ENCODE data around the gene NOS1AP.
"Not testable (repeated sequence)": the region's sequence is repeated elsewhere in the genome, so short reads cannot be mapped to it uniquely, and the experiment has no call there.

NOS1AP gene

DNA sequence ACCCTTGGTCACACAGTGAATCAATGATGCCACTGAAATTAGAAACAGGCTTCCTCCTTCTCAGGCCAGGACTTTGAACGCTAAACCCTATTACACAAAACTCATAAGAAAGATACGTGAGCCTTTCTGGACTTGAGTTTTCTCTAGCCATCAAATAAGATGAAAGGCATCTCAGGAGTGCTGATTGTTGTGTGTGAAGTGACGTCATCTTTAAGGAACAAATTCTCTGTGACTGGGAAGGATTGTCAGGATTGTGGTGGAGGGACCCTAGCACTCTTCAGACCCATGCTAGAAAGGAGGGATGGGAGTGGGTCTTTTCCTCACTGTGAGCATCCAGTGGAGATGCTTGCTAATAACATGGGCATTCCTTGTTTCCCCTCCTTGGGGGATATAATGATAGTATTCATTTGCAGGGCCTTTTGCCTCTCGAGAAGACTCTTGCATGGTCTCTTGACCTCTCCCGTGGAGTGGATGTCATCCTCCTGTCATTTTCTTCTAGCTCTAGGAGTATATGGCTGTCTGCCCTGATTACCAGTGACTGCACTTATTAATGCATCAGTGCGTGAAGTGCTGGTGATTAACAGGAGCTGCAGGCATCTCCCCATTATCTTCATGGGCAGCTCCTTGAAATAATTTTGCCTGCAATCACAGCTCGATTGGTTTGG is 267.3 kb downstream of the NOS1AP start:
- DNase-seq (ENCODE audit: low read depth), result no peak

- DNase-seq (ENCODE audit: low read depth), result no peak
These were observed 273.0 kb downstream of the NOS1AP start for GRCh38 chr1:162342452-162342983.

DNA sequence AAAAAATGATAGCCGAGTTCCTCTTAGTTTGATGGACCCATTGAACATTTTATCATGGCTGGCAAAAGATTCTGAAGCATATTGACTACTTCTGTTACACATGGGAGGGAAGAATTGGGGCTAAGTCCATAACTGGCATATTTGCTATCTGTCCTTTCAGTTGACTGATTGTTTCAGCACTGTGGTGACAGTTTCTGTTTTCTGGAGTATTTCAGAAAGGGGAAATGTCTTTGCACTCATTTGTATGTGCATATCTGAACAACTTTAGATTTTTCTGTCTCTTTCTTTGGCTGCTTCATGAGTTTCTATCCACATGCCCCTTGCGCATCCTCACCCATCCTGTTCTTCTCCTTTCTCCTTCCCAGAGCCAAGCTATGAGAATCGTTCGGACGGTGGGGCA is 274.0 kb downstream of the NOS1AP start:
- DNase-seq (ENCODE audit: low read depth), result no peak

GRCh38 chr1:162347281-162347680 is 277.8 kb downstream of the NOS1AP start:
- no peak for DNase-seq (ENCODE audit: low read depth)

GRCh38 chr1:162349635-162350330 is 280.3 kb downstream of the NOS1AP start:
- peak; percentile 56 for DNase-seq (ENCODE audit: low read depth)

DNA sequence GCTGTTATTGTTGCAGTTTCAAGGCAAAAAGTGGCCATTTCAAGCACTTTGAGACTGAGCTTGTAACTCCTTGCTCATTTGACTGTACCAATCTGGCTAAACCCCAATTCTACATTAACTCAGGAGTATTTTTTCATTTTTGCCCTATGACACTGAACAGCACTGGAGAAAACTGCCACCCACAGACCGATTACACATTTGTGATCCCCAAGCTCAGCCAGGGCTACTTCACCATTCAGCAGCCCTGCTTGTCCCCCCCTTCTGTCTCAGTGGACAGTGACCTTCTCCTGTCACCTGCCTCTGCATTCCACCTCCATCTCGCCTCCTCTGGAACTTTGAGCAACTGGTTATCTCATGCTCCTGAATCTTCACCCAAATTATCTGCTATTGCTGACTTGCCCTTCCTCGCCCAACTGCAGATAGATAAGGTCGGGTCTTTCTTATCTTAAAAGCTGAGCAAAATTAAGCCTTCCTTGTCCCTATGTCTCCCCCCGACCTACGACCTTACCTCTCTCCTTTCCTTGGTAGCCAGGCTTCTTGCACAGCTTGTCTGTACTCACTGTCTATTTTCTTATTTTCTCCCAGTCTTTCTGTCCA is 281.9 kb downstream of the NOS1AP start:
- DNase-seq (ENCODE audit: low read depth), result no peak

DNA sequence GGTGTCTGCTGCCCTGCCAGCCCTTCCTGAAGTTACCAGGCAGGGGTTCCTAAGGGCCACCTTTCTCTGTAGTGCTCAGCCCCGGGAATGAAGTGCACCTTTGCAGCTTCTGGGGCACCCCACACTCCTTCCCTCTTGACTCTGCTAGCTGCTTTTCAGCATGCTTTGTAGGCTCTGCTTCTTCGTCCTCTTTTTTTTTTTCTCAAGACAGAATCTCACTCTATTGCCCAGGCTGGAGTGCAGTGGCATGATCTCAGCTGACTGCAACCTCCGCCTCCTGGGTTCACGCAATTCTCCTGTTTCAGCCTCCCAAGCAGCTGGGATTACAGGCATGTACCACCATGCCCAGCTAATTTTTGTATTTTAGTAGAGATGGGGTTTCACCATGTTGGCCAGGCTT is 282.4 kb downstream of the NOS1AP start:
- DNase-seq (ENCODE audit: low read depth), result not testable (repeated sequence)

DNA sequence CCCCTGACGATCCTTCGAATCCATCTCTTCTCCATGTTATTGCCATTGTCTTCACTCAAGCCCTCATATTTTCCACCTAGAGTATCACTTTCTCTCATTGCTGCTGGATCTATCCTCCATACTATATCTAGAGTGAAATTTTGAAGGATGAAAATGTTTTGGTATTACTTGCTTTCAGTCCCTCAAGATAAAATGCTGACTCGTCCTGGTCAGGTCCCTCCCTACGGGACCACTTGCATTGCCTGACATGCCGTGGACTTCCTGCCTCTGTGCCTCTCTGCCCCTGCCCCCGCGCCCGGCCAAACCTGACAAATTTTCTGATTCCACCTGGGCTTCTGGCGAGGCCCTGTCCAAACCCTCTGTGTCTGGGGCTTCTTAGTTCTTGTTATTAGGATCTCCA is 283.6 kb downstream of the NOS1AP start:
- no peak for DNase-seq (ENCODE audit: low read depth)

DNA sequence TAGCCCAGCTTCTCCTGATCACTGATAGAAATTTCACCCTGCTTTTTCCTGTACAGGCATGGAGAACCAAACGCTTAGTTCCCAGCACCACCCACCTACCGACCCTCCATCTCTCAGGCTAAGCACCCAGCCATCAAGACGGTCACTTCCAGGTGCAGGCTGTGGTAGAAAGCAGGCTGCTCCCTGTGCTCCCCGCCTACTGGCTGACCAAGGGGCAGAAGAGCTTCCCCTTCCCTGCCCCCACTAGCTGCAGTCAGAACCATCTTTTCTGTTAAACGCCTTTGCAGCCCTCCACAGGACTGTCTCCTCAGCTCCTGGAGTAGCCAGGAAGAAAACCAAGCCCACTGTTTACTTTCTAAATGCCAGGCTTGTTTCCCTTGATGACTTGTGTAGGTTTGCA is 284.2 kb downstream of the NOS1AP start:
- no peak for DNase-seq (ENCODE audit: low read depth)

- DNase-seq (ENCODE audit: low read depth), result peak; percentile 8
These were observed 288.3 kb downstream of the NOS1AP start for GRCh38 chr1:162357681-162358266.

- DNase-seq (ENCODE audit: low read depth), result no peak
These were observed 289.4 kb downstream of the NOS1AP start for GRCh38 chr1:162358928-162359327.

DNA sequence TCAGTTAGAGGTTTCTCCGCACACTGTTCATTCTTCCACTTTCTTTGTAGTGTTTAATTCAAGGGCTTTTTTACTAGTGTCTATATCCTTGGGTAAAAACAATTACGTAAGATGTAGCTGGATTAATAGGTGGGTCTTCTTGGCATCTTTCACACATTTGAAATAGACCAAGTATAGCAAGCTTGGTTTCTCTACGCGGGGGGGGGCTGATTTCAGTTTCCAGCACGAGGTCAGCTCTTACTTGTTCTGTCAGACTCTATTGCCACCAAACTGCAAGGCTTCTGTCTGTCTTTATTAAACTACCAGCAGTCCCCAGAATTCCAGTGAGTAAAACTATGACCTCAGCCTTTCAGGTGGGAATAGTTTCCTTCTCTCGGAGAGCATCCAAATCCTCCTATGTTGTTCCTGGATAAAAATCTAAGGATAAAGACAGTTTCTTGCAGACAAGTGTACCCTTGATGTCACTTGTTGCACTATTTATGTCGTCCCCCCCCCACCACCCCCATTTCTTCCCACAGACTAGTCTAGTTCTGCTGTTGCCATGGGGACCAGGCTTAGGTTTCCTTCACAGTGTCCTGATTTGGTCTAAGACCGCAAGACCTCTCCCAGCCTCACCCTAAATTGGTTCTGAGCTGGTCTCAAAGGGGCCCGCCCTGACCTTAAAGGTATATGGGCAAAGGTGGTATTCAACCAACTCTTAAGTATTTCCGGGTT is 290.2 kb downstream of the NOS1AP start:
- DNase-seq (ENCODE audit: low read depth), result no peak

DNA sequence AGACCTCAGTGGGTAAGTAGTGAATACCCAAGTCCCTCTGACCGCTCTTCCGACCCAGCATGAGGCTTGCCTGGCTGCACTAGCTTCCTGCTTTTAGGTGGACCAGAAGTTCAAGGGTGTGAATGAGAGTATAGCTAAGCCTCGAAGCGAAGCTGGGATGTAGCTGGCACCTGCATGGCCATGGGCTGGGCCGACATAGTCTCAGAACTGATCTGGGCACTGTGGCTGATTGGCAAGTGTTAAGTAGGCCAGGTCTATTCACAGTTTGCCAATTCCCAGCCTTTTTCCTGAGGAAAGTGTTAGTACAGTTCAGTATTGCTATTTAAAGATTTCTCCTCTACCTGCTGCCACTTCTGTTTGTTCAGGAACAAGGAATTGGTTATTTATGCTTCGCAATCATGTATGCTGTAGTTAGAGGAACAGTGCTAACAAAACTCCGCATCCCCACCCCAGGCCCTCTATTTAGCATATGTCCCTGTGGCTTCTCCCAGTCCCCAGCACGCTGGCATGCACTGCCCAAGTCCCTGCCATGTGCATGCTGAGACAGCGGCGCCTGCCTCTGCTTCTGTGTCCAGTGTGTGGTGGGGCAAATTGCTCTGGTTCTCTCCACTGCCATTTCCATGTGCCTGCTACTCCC is 290.9 kb downstream of the NOS1AP start:
- DNase-seq (ENCODE audit: low read depth), result no peak

- no peak for DNase-seq (ENCODE audit: low read depth)
These were observed 291.4 kb downstream of the NOS1AP start for GRCh38 chr1:162360874-162361260.

GRCh38 chr1:162361349-162361748 is 291.9 kb downstream of the NOS1AP start:
- no peak for DNase-seq (ENCODE audit: low read depth)

DNA sequence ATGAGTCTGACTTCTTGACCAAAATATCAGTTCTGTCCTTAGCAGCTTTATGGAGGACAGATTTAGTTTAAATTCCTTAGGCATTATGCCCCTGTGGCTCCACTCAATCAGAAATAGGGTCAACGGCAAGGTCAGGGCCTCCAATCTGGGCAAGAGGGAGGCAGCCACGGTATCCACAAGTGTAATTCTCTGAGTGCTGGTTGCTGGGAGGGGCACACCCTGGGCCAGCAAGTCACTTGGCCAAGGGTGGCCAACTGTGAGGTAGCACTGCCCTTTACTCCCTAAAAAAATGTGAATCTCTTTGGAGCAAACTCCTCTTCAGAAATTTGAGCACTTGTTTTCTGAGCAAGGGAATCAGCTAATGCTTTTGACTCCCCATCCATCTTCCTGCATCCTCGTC is 294.3 kb downstream of the NOS1AP start:
- no peak for DNase-seq (ENCODE audit: low read depth)

GRCh38 chr1:162364498-162364897 is 295.0 kb downstream of the NOS1AP start:
- DNase-seq (ENCODE audit: low read depth), result no peak

- no peak for DNase-seq (ENCODE audit: low read depth)
These were observed 296.0 kb downstream of the NOS1AP start for GRCh38 chr1:162365284-162366020.

DNA sequence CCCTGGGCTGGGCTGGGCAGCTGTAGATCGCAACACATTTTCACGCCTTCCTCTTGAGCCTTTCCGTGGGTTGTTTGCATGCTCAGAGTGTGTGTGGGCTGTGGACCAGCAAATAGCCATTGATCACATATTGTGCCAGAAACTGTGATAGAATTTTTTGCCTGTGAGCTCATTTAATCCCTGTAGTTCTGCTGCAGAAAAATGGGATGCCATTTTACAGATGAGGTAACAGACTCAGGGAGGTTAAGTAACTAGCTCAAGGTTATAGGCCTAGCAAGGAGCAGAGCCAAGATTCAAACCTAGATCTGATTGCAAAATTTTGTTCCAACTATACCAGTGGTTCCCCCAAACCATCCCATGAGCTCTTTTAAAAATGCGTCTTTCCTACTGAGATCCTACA is 296.7 kb downstream of the NOS1AP start:
- DNase-seq (ENCODE audit: low read depth), result no peak

DNA sequence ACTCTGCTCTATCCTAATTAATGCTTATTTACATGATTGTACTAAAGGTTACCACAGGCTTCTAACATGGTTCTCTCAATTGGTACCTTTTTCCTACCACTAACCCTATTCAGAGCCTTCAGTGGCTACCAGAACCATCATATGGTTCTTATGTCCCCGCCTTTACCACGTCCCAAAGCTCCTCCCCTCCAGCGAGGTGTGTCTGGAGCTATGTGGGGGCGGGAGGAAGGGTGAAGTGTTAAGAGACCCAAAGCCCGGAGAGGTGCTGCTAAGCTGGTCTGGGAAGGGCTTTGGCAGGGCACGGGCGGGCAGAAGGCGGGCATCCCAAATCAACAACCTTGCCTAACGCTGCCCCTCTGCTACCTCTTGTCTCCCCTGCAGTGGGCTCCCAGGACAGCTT is 297.2 kb downstream of the NOS1AP start:
- DNase-seq (ENCODE audit: low read depth), result no peak

DNA sequence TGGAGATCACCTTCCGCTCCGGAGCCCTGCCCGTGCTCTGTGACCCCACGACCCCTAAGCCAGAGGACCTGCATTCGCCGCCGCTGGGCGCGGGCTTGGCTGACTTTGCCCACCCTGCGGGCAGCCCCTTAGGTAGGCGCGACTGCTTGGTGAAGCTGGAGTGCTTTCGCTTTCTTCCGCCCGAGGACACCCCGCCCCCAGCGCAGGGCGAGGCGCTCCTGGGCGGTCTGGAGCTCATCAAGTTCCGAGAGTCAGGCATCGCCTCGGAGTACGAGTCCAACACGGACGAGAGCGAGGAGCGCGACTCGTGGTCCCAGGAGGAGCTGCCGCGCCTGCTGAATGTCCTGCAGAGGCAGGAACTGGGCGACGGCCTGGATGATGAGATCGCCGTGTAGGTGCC is 297.6 kb downstream of the NOS1AP start:
- no peak for DNase-seq (ENCODE audit: low read depth)
